ENCODE data around the gene DXO.

- no peak for TF ChIP-seq ARNT (IDR thresholded peaks at IDR 0.05)
- TF ChIP-seq FOXM1 (IDR thresholded peaks at IDR 0.05; ENCODE audit: borderline replicate concordance), result no peak
Measured at GRCh38 chr6:31968791-31969711, 2.9 kb downstream of the DXO start.

All from HEK293T (cell line).